GM12801 (cell line): ENCODE measurements around the gene FAM120A.

Experiments used
- TF ChIP-seq, protein P1 (sequence below): IDR thresholded peaks from one replicate; pipeline ENCODE4 v1.5.1; 2011; ENCODE audit warnings: control low read depth; ENCODE audit not compliant: insufficient read length; ENCODE audit errors: extremely low read depth

Gene FAM120A

DNA sequence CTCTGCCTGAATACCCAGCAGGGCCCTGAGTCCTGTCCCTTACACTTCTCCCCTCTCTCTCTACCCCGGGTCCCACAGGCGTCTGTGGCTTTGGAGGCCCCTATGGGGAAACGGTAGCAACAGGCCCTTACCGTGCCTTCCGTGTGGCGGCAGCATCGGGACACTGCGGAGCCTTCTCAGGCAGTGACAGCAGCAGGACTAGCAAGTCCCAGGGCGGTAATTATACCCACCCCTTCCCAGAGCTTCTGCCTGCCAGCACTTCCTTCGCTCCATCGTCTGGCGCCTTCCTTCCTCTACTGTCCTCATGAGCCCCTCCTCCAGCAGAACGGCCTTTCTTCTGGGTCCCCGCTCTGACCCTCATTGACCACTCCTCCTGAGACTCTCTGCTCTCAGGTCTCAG lies 107.0 kb downstream of the FAM120A start:
- TF ChIP-seq, protein P1, sequence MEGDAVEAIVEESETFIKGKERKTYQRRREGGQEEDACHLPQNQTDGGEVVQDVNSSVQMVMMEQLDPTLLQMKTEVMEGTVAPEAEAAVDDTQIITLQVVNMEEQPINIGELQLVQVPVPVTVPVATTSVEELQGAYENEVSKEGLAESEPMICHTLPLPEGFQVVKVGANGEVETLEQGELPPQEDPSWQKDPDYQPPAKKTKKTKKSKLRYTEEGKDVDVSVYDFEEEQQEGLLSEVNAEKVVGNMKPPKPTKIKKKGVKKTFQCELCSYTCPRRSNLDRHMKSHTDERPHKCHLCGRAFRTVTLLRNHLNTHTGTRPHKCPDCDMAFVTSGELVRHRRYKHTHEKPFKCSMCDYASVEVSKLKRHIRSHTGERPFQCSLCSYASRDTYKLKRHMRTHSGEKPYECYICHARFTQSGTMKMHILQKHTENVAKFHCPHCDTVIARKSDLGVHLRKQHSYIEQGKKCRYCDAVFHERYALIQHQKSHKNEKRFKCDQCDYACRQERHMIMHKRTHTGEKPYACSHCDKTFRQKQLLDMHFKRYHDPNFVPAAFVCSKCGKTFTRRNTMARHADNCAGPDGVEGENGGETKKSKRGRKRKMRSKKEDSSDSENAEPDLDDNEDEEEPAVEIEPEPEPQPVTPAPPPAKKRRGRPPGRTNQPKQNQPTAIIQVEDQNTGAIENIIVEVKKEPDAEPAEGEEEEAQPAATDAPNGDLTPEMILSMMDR = no peak

- TF ChIP-seq, protein P1 = no peak
Observed at GRCh38 chr9:93560991-93561390, 109.5 kb downstream of the FAM120A start.

DNA sequence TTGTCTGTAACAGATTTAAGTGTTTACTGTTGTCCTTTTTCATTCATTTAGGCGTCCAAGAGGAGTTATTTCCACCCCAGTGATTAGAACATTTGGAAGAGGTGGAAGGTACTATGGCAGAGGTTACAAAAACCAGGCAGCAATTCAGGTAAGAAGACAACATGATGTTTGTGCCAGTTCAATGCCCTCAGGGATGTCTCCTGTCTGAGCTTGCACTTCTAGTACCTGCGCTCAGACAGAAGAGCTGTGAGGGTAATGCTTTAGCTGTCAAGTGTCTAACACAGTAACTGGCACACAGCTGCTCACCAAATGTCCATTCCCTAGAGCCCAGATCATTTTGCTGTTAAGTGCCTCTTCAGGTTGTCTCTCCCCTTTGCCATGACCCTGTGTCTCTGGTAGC lies 110.7 kb downstream of the FAM120A start:
- TF ChIP-seq, protein P1 = no peak

DNA sequence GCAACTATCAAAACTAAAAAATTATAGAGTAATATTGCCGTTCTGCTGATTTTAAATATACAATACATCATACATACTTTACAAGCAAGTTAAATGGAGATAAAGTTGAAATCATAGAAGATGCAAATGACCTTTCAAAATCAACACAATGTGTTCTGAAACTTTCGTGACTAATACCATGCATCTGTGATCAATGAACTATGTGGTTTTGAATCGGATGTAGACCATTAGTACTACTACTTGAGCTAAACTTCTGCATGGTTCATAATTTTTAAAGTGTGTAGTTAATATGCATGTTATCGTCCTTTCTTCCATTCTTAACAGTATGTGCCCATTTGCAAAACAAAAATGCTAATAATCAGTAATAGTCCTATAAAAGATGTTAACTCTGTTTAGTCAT lies 113.6 kb downstream of the FAM120A start:
- TF ChIP-seq, protein P1 = no peak

- TF ChIP-seq, protein P1 = no peak
Observed at GRCh38 chr9:93566408-93567270, 115.2 kb downstream of the FAM120A start.

GRCh38 chr9:93567271-93567959 lies 115.9 kb downstream of the FAM120A start:
- TF ChIP-seq, protein P1 = no peak

DNA sequence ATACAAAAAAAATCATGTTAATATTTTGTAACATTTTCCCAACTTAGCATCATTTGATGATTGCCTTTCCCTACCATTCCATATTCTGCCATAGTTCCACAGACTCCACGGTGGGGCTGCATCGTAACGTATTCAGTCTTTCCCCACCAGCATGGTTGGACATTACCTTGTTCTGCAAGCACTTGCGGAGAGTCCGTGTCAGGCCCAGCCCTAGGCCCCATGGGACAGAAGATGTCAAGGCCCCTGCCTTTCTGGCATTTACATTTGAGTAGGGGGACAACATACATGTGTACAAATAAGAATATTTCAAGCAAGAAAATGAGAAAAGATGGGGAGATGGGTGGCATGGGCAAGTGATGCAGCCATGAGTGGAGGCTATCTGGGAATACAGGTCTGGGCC lies 116.7 kb downstream of the FAM120A start:
- TF ChIP-seq, protein P1 = no peak
